CD4-positive, alpha-beta T cell (primary cell): Measurements from ENCODE around the gene ADAMTSL1. TPM values are rescaled to one million over a fixed set of nuclear protein-coding genes. Genes with fewer than 3 reads are reported as not detected.

Source experiments
- ATAC-seq: fragments of 200-7000 bp; cut with Tn5 transposase; one replicate; pipeline ENCODE4 v1.10.0; 2022; ENCODE audit warnings: mild to moderate bottlenecking; ENCODE audit not compliant: poor library complexity
- CTCF ChIA-PET: fragments of 350-600 bp; sonication (Branson Sonifier 250); formaldehyde crosslinking; loops from one replicate; lab custom pipeline; 2021; ENCODE audit warnings: antibody characterized with exemption, inconsistent platforms; lab: Charles Lee
- POLR2A ChIA-PET: fragments of 350-600 bp; sonication (Branson Sonifier 250); formaldehyde crosslinking; loops from one replicate; lab custom pipeline; 2021; ENCODE audit warnings: antibody characterized with exemption, inconsistent platforms; lab: Charles Lee
- DNase-seq, 14 experiments: peaks; one replicate each; pipeline ENCODE4 v3.0.0-alpha.2; 2013 to 2020; ENCODE audit warnings: mixed read lengths in 2 of 14
- H3K27ac ChIP-seq, 2 donors: one replicate each; pipeline versions ENCODE4 v1.5.1 to v1.7.0; 2013; ENCODE audit warnings: low read length in 2 of 2, low read depth in 1 of 2, mild to moderate bottlenecking in 1 of 2
- H3K27me3 ChIP-seq, 2 experiments: 1 replicate in 1 of 2; 2 replicates in 1 of 2; pipeline versions ENCODE4 v1.6.1 to v1.7.0; 2013; ENCODE audit warnings: low read length in 2 of 2, control low read depth in 1 of 2, mild to moderate bottlenecking in 1 of 2, moderate library complexity in 1 of 2; ENCODE audit not compliant: insufficient read depth in 2 of 2, control insufficient read depth in 1 of 2
- H3K36me3 ChIP-seq: one replicate; pipeline ENCODE4 v1.6.1; 2013; ENCODE audit warnings: low read length, control low read depth; ENCODE audit not compliant: insufficient read depth
- H3K4me1 ChIP-seq: one replicate; pipeline ENCODE4 v1.6.1; 2013; ENCODE audit warnings: low read length, control low read depth; ENCODE audit not compliant: insufficient read depth
- H3K4me3 ChIP-seq: one replicate; pipeline ENCODE4 v1.5.1; 2013; ENCODE audit warnings: mild to moderate bottlenecking, low read length, moderate library complexity
- H3K9me3 ChIP-seq, 2 experiments: 1 replicate in 1 of 2; 2 replicates in 1 of 2; pipeline versions ENCODE4 v1.6.1 to v1.7.0; 2013; ENCODE audit warnings: low read length in 2 of 2, mild to moderate bottlenecking in 2 of 2, control low read depth in 1 of 2, moderate library complexity in 1 of 2; ENCODE audit not compliant: control insufficient read depth in 1 of 2, insufficient read depth in 1 of 2
- H3K27ac Mint-ChIP-seq: one replicate; pipeline ENCODE4 v1.8.0; 2020; ENCODE audit warnings: mixed read lengths
- H3K27me3 Mint-ChIP-seq: one replicate; pipeline ENCODE4 v1.8.0; 2021; ENCODE audit warnings: mixed read lengths
- H3K36me3 Mint-ChIP-seq: one replicate; pipeline ENCODE4 v1.8.0; 2021; ENCODE audit warnings: low read depth, mixed read lengths
- H3K4me1 Mint-ChIP-seq: one replicate; pipeline ENCODE4 v1.8.0; 2021; ENCODE audit warnings: low read depth, mixed read lengths
- H3K4me3 Mint-ChIP-seq: one replicate; pipeline ENCODE4 v1.8.0; 2020; ENCODE audit warnings: mild to moderate bottlenecking, mixed read lengths
- H3K9me3 Mint-ChIP-seq: one replicate; pipeline ENCODE4 v1.8.0; 2020; ENCODE audit warnings: mixed read lengths
- CTCF ChIP-seq: fragments of 200-600 bp; IDR thresholded peaks from one replicate; pipeline ENCODE4 v1.8.0; 2022; ENCODE audit warnings: antibody characterized with exemption, mild to moderate bottlenecking
- intact Hi-C, 2 experiments: fragments of 100-400 bp; cut with DNase I in 1 of 2; cut with micrococcal nuclease in 1 of 2; formaldehyde crosslinking; loops; one replicate each; pipeline versions ENCODE4 v1.15.1 to v1.9.0; 2023 to 2025; cut with DNase I, micrococcal nuclease
- total RNA-seq, 174 experiments: library from RNA in 2 of 174; stranded (reverse) in 2 of 174; gene quantifications; one replicate each; pipeline ENCODE4 v1.2.3 and lab custom pipeline; 2021 to 2026

Gene ADAMTSL1
- total RNA-seq, 2 experiments from 2014 or later: not detected

GRCh38 chr9:18474783-18475182 lies 830 bp downstream of the ADAMTSL1 start:
- TF ChIP-seq CTCF: no peak
- Histone ChIP-seq H3K27me3 (peaks cover 0 to 5% of the 10 kb centered on the region in 2 experiments), H3K36me3 (no peaks in the 10 kb centered on the region), H3K9me3 (no peaks in the 10 kb centered on the region), H3K27ac (no peak overlapping the region), H3K4me3 (no peak overlapping the region), H3K4me1 (no peaks in the 10 kb centered on the region)
- Mint-ChIP-seq H3K4me3 (no peak overlapping the region), H3K36me3 (no peaks in the 10 kb centered on the region), H3K27me3 (peaks cover 30% of the 10 kb centered on the region), H3K27ac (no peak overlapping the region), H3K9me3 (no peaks in the 10 kb centered on the region), H3K4me1 (no peaks in the 10 kb centered on the region)
- DNase-seq: no peak
- CTCF ChIA-PET: no interaction called here
- POLR2A ChIA-PET: no interaction called here
- intact Hi-C loops: loop anchor here in 1 of 2 experiments (10.0 kb wide), 1 partner anchor 60 kb away; no protein-coding TSS in a partner anchor
- no peak for ATAC-seq

- no peak overlapping the region for H3K27ac ChIP-seq
- no peaks in the 10 kb centered on the region for H3K9me3 ChIP-seq
- H3K36me3 ChIP-seq: no peaks in the 10 kb centered on the region
- CTCF ChIA-PET: no interaction called here
- TF ChIP-seq CTCF: no peak
- DNase-seq (no peak), ATAC-seq (no peak)
- intact Hi-C loops: loop anchor here in 1 of 2 experiments (10.0 kb wide), 1 partner anchor 58 kb away; no protein-coding TSS in a partner anchor
- no peaks in the 10 kb centered on the region for H3K4me1 Mint-ChIP-seq
- H3K4me3 ChIP-seq: no peak overlapping the region
- H3K9me3 Mint-ChIP-seq: no peaks in the 10 kb centered on the region
- no peak overlapping the region for H3K4me3 Mint-ChIP-seq
- POLR2A ChIA-PET: no interaction called here
- no peaks in the 10 kb centered on the region for H3K36me3 Mint-ChIP-seq
- no peaks in the 10 kb centered on the region for H3K4me1 ChIP-seq
- peaks cover 0 to 5% of the 10 kb centered on the region in 2 experiments for H3K27me3 ChIP-seq
- H3K27ac Mint-ChIP-seq: no peak overlapping the region
- peaks cover 30% of the 10 kb centered on the region for H3K27me3 Mint-ChIP-seq
Measured at GRCh38 chr9:18477121-18477660, 3.2 kb downstream of the ADAMTSL1 start.

- Histone ChIP-seq H3K27ac (no peak overlapping the region), H3K36me3 (no peaks in the 10 kb centered on the region), H3K4me3 (no peak overlapping the region), H3K27me3 (peaks cover 0 to 5% of the 10 kb centered on the region in 2 experiments), H3K9me3 (no peaks in the 10 kb centered on the region), H3K4me1 (no peaks in the 10 kb centered on the region)
- ATAC-seq (no peak), DNase-seq (no peak)
- Mint-ChIP-seq H3K4me3 (no peak overlapping the region), H3K27me3 (peaks cover 30% of the 10 kb centered on the region), H3K36me3 (no peaks in the 10 kb centered on the region), H3K9me3 (no peaks in the 10 kb centered on the region), H3K27ac (no peak overlapping the region), H3K4me1 (no peaks in the 10 kb centered on the region)
- no peak for TF ChIP-seq CTCF
- intact Hi-C loops: loop anchor here in 1 of 2 experiments (10.0 kb wide), 1 partner anchor 57 kb away; no protein-coding TSS in a partner anchor
- ChIA-PET CTCF (no interaction called here), POLR2A (no interaction called here)
Measured at GRCh38 chr9:18477719-18478118, 3.8 kb downstream of the ADAMTSL1 start.
